GM10847 (cell line): ENCODE data around the gene PTCD3.

Experiments used
- POLR2A ChIP-seq: IDR thresholded peaks from 2 replicates; pipeline ENCODE4 v1.6.1; 2011; ENCODE audit not compliant: insufficient read length; ENCODE audit errors: extremely low read depth

Gene PTCD3

GRCh38 chr2:86105969-86106945, at the start of gene PTCD3:
Gene PTCD3 (plus strand): TSS chr2:86106235. CDS start chr2:86106248, 13 bp downstream.
- TF ChIP-seq POLR2A = peak; percentile 91

- no peak for TF ChIP-seq POLR2A
Observed at GRCh38 chr2:86056590-86057331, 49.3 kb upstream of the PTCD3 start.

- TF ChIP-seq POLR2A = no peak
Observed at GRCh38 chr2:86062043-86062442, 44.0 kb upstream of the PTCD3 start.

GRCh38 chr2:86064006-86064405, 42.0 kb upstream of the PTCD3 start:
- no peak for TF ChIP-seq POLR2A

GRCh38 chr2:86065512-86065911, 40.5 kb upstream of the PTCD3 start:
- no peak for TF ChIP-seq POLR2A

GRCh38 chr2:86066007-86066578, 39.9 kb upstream of the PTCD3 start:
- TF ChIP-seq POLR2A = no peak

- TF ChIP-seq POLR2A = no peak
Observed at GRCh38 chr2:86066915-86067314, 39.1 kb upstream of the PTCD3 start.

GRCh38 chr2:86068136-86068588, 37.9 kb upstream of the PTCD3 start:
- no peak for TF ChIP-seq POLR2A

GRCh38 chr2:86068648-86069047, 37.4 kb upstream of the PTCD3 start:
- no peak for TF ChIP-seq POLR2A

GRCh38 chr2:86069091-86069685, 36.8 kb upstream of the PTCD3 start:
- no peak for TF ChIP-seq POLR2A

GRCh38 chr2:86069783-86070339, 36.2 kb upstream of the PTCD3 start:
- TF ChIP-seq POLR2A = no peak

GRCh38 chr2:86070868-86071267, 35.2 kb upstream of the PTCD3 start:
- no peak for TF ChIP-seq POLR2A

- no peak for TF ChIP-seq POLR2A
Observed at GRCh38 chr2:86072271-86072858, 33.7 kb upstream of the PTCD3 start.

- no peak for TF ChIP-seq POLR2A
Observed at GRCh38 chr2:86073225-86073624, 32.8 kb upstream of the PTCD3 start.
